ENCODE measurements around the gene KBTBD4.
"Not testable (repeated sequence)": the region's sequence is repeated elsewhere in the genome, so short reads cannot be mapped to it uniquely, and the experiment has no call there.

DNA sequence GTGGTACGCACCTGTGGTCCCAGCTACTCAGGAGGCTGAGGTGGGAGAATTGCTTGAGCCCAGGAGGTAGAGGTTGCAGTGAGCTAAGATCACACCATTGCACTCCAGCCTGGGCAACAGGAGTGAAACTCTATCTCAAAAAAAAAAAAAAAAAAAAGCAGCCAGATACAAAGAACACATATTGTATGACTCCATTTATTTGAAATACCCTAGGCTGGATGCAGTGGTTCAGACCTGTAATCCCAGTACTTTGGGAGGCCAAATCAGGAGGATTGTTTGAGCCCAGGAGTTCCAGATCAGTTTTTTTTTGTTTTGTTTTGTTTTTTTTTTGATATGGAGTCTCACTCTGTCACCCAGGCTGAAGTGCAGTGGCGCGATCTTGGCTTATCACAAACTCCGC lies 16.4 kb downstream of the KBTBD4 start:
- TF ChIP-seq POLR2A, CTCF (IDR thresholded peaks at IDR 0.05): not testable (repeated sequence)

All from right lobe of liver (tissue), 4 donors.